Stomach (tissue), 4 donors: Measurements from ENCODE around the gene ERC2.

ENCODE experiments used
- CTCF ChIP-seq, 7 experiments: fragments of 450-650 bp in 4 of 7; fragments of 200-600 bp in 3 of 7; sonication (generic) in 3 of 7; IDR thresholded peaks; one replicate each; pipeline ENCODE4 v1.5.1; 2016 to 2019; ENCODE audit warnings: antibody characterized with exemption in 7 of 7, control low read depth in 2 of 7, mild to moderate bottlenecking in 1 of 7
- EP300 ChIP-seq: sonication (generic); formaldehyde crosslinking; IDR thresholded peaks from one replicate; pipeline ENCODE4 v1.6.1; 2017; ENCODE audit warnings: antibody characterized with exemption
- POLR2A ChIP-seq, 4 donors: fragments of 450-650 bp; IDR thresholded peaks; one replicate each; pipeline ENCODE4 v1.6.1; 2016; ENCODE audit warnings: antibody characterized with exemption in 4 of 4, control low read depth in 2 of 4, mild to moderate bottlenecking in 1 of 4, moderate library complexity in 1 of 4
- POLR2AphosphoS5 ChIP-seq, 3 donors: sonication (generic); formaldehyde crosslinking; IDR thresholded peaks; one replicate each; pipeline ENCODE4 v1.6.1; 2016; ENCODE audit warnings: antibody characterized with exemption in 3 of 3

GRCh38 chr3:56379723-56380287 is 88.5 kb downstream of the ERC2 start:
- TF ChIP-seq CTCF (IDR thresholded peaks at IDR 0.05) (no peak), POLR2AphosphoS5 (IDR thresholded peaks at IDR 0.05) (no peak), EP300 (no peak), POLR2A (IDR thresholded peaks at IDR 0.05) (no peak)
